GM12878 (cell line): ENCODE results near the gene PHF8. TPM values are rescaled to one million over a fixed set of nuclear protein-coding genes. Genes with fewer than 3 reads are reported as not detected.

ENCODE experiments used
- ATAC-seq: fragments of 200-7000 bp; cut with Tn5 transposase; 3 replicates; pipeline ENCODE4 v1.9.1; 2020; ENCODE audit warnings: mild to moderate bottlenecking, moderate library complexity
- BruUV-seq: library from RNA; stranded (reverse); fragments of 400-500 nt; replicated peaks from 2 replicates; lab custom pipeline; 2021; lab: Mats Ljungman, UMichigan
- CTCF ChIA-PET: fragments of 300-600 bp; sonication (Branson Sonifier 250); formaldehyde crosslinking; extraction: SDS; loops from one replicate; lab custom pipeline; 2021; ENCODE audit warnings: inconsistent platforms; lab: Yijun Ruan, JAX
- POLR2A ChIA-PET: fragments of 350-600 bp; formaldehyde crosslinking; extraction: SDS; loops from one replicate; lab custom pipeline; 2021; ENCODE audit warnings: inconsistent platforms; lab: Charles Lee
- RAD21 ChIA-PET: fragments of 300-600 bp; sonication (Branson Sonifier 250); formaldehyde crosslinking; loops from one replicate; lab custom pipeline; 2023; ENCODE audit warnings: antibody characterized with exemption; ENCODE audit not compliant: unreplicated experiment; lab: Charles Lee
- SMC1A ChIA-PET: fragments of 300-600 bp; sonication (Branson Sonifier 250); formaldehyde crosslinking; loops from one replicate; lab custom pipeline; 2023; ENCODE audit not compliant: unreplicated experiment, uncharacterized antibody; lab: Charles Lee
- DNase-seq: peaks from one replicate; pipeline ENCODE4 v3.0.0-alpha.2; 2011; ENCODE audit warnings: low read depth, low spot score
- FAIRE-seq: peaks from 3 replicates; lab custom pipeline; 2011; peaks lifted over from hg19 to GRCh38; lab: Jason Lieb, UNC
- H2AFZ ChIP-seq: 2 replicates; pipeline ENCODE4 v1.6.0; 2011; ENCODE audit warnings: low read depth, low read length, control low read depth; ENCODE audit not compliant: control insufficient read depth
- H3K27ac ChIP-seq: 2 replicates; pipeline ENCODE4 v1.5.1; 2011; ENCODE audit warnings: control low read depth; ENCODE audit not compliant: control insufficient read depth, insufficient read depth
- H3K27me3 ChIP-seq, 2 experiments: replicated peaks in 1 of 2; 2 replicates each; pipeline versions ENCODE4 v1.6.0 to v1.6.1; 2011; ENCODE audit warnings: low read length in 1 of 2; ENCODE audit not compliant: control insufficient read depth in 2 of 2, insufficient read depth in 2 of 2
- H3K36me3 ChIP-seq, 2 experiments: 2 replicates each; pipeline ENCODE4 v1.5.1; 2011; ENCODE audit warnings: low read length in 1 of 2; ENCODE audit not compliant: control insufficient read depth in 2 of 2, insufficient read depth in 2 of 2
- H3K4me1 ChIP-seq: 2 replicates; pipeline ENCODE4 v1.6.1; 2011; ENCODE audit warnings: mild to moderate bottlenecking, low read length, moderate library complexity, mixed read lengths; ENCODE audit not compliant: control insufficient read depth, insufficient read depth
- H3K4me2 ChIP-seq: 2 replicates; pipeline ENCODE4 v1.6.0; 2011; ENCODE audit warnings: control low read depth; ENCODE audit not compliant: control insufficient read depth, insufficient read depth
- H3K4me3 ChIP-seq: fragments of 200-600 bp; sonication (generic); 2 replicates; pipeline ENCODE4 v1.5.1; 2016
- H3K79me2 ChIP-seq: 2 replicates; pipeline ENCODE4 v1.6.0; 2011; ENCODE audit warnings: low read length; ENCODE audit not compliant: control insufficient read depth, insufficient read depth
- H3K9ac ChIP-seq: 2 replicates; pipeline ENCODE4 v1.8.0; 2011; ENCODE audit warnings: low read length, control low read depth, mixed read lengths; ENCODE audit not compliant: control insufficient read depth, insufficient read depth
- H3K9me3 ChIP-seq: replicated peaks from 3 replicates; pipeline ENCODE4 v1.5.1; 2011; ENCODE audit warnings: mild to moderate bottlenecking, low read length; ENCODE audit not compliant: control insufficient read depth, insufficient read depth
- H4K20me1 ChIP-seq: 2 replicates; pipeline ENCODE4 v1.6.0; 2011; ENCODE audit not compliant: control insufficient read depth, insufficient read depth
- GATAD2B ChIP-seq: fragments of 450-650 bp; conservative IDR thresholded peaks from 2 replicates; pipeline ENCODE4 v1.6.1; 2017; ENCODE audit warnings: low read depth, mild to moderate bottlenecking, moderate library complexity
- WGBS: methylation state at CpG from one replicate; pipeline ENCODE4 v1.1.6; 2016; ENCODE audit warnings: low lambda C conversion rate; ENCODE audit not compliant: insufficient replicate concordance, insufficient coverage; ENCODE audit errors: missing lambda C conversion rate; 5-methylcytosine and 5-hydroxymethylcytosine counted together
- in situ Hi-C: fragments of 300-500 bp; cut with MboI; formaldehyde crosslinking; loops from 9 replicates; pipeline ENCODE4 v1.14.3; 2018; ENCODE audit warnings: mixed read lengths
- intact Hi-C: fragments of 100-400 bp; cut with micrococcal nuclease; formaldehyde crosslinking; loops from one replicate; pipeline ENCODE4 v1.14.2; 2022; ENCODE audit not compliant: unreplicated experiment
- polyA plus RNA-seq, 11 experiments: library from polyadenylated mRNA; depleted of rRNA in 4 of 11; unstranded in 6 of 11; stranded (reverse) in 5 of 11; fragments of >200 nt; fragmentation: Nextera tagmentation in 4 of 11; fragmentation: Illumina TruSeq in 1 of 11; extraction: Ambion mirVana in 4 of 11; extraction: Trizol in 1 of 11; gene quantifications; 1 replicate in 1 of 11; 2 replicates in 10 of 11; pipeline versions ENCODE4 v1.2.1 to v1.2.3, GENCODE V29; 2011 to 2016; ENCODE audit warnings: inconsistent platforms in 2 of 11, missing spikeins in 2 of 11, low read depth in 1 of 11
- total RNA-seq, 4 experiments: library from RNA; depleted of rRNA in 3 of 4; stranded (reverse); fragments of >200 nt in 3 of 4; fragmentation: Illumina TruSeq in 1 of 4; extraction: Trizol in 1 of 4; gene quantifications; 2 replicates each; pipeline versions ENCODE4 v1.2.1 to v1.2.3, GENCODE V29; 2013 to 2021
- TF ChIP-seq, protein P1 (sequence below): IDR thresholded peaks from 2 replicates; pipeline ENCODE4 v1.6.1; 2012; ENCODE audit warnings: improper control_type of control experiment, low read depth, low read length; ENCODE audit not compliant: insufficient replicate concordance
- TF ChIP-seq, protein P2 (sequence below): fragments of 450-650 bp; IDR thresholded peaks from 2 replicates; pipeline ENCODE4 v1.6.1; 2017; ENCODE audit warnings: antibody characterized with exemption, mild to moderate bottlenecking, moderate library complexity
- TF ChIP-seq, protein P3 (sequence below): fragments of 450-650 bp; IDR thresholded peaks from 2 replicates; pipeline ENCODE4 v1.6.1; 2018; ENCODE audit warnings: borderline replicate concordance, mild to moderate bottlenecking; ENCODE audit not compliant: partially characterized antibody

Gene PHF8
- total and polyA plus RNA-seq, 10 of the 15 experiments (the other 5 are each of a cell fraction or from before 2014, with no cell fraction given) = 2.4 to 23.7 (median 12.7) TPM

DNA sequence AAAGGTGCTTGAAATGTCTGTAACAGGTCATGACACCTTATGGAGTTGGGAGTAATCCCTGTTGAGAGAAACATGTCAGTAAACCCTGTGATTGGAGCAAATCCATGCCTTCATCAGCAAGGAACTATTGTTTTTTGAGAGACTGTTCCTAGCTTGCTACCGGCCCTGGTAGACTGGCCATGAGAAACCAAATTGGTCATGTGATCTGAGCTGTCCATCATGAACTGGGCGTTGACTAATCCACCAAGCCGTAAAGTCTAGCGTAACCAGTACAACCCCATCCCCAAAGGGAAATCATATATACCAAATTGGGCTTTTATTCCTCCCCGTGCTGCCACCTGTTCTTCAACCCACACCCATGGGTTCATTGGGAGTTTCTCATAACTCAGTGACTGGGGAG, 143.7 kb downstream of the PHF8 start:
- Histone ChIP-seq H3K9ac (no peak overlapping the region), H3K36me3 (no peaks in the 10 kb centered on the region), H3K4me1 (no peaks in the 10 kb centered on the region), H2AFZ (no peak overlapping the region), H3K4me2 (no peak overlapping the region), H4K20me1 (no peaks in the 10 kb centered on the region), H3K27me3 (no peaks in the 10 kb centered on the region), H3K79me2 (no peaks in the 10 kb centered on the region), H3K27ac (no peak overlapping the region), H3K4me3 (no peak overlapping the region), H3K9me3 (no peaks in the 10 kb centered on the region)
- in situ Hi-C loops (no loop called here), intact Hi-C loops (no loop called here)
- no peak for DNase-seq
- ChIA-PET SMC1A (no interaction called here), CTCF (no interaction called here), POLR2A (no interaction called here), RAD21 (no interaction called here)
- 35% methylated on average over 5 of the region's 5 CpGs for WGBS
- no peak for ATAC-seq
- TF ChIP-seq, protein P1, sequence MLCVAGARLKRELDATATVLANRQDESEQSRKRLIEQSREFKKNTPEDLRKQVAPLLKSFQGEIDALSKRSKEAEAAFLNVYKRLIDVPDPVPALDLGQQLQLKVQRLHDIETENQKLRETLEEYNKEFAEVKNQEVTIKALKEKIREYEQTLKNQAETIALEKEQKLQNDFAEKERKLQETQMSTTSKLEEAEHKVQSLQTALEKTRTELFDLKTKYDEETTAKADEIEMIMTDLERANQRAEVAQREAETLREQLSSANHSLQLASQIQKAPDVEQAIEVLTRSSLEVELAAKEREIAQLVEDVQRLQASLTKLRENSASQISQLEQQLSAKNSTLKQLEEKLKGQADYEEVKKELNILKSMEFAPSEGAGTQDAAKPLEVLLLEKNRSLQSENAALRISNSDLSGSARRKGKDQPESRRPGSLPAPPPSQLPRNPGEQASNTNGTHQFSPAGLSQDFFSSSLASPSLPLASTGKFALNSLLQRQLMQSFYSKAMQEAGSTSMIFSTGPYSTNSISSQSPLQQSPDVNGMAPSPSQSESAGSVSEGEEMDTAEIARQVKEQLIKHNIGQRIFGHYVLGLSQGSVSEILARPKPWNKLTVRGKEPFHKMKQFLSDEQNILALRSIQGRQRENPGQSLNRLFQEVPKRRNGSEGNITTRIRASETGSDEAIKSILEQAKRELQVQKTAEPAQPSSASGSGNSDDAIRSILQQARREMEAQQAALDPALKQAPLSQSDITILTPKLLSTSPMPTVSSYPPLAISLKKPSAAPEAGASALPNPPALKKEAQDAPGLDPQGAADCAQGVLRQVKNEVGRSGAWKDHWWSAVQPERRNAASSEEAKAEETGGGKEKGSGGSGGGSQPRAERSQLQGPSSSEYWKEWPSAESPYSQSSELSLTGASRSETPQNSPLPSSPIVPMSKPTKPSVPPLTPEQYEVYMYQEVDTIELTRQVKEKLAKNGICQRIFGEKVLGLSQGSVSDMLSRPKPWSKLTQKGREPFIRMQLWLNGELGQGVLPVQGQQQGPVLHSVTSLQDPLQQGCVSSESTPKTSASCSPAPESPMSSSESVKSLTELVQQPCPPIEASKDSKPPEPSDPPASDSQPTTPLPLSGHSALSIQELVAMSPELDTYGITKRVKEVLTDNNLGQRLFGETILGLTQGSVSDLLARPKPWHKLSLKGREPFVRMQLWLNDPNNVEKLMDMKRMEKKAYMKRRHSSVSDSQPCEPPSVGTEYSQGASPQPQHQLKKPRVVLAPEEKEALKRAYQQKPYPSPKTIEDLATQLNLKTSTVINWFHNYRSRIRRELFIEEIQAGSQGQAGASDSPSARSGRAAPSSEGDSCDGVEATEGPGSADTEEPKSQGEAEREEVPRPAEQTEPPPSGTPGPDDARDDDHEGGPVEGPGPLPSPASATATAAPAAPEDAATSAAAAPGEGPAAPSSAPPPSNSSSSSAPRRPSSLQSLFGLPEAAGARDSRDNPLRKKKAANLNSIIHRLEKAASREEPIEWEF = no peak
- no peak for FAIRE-seq
- BruUV-seq = no TSS peak

DNA sequence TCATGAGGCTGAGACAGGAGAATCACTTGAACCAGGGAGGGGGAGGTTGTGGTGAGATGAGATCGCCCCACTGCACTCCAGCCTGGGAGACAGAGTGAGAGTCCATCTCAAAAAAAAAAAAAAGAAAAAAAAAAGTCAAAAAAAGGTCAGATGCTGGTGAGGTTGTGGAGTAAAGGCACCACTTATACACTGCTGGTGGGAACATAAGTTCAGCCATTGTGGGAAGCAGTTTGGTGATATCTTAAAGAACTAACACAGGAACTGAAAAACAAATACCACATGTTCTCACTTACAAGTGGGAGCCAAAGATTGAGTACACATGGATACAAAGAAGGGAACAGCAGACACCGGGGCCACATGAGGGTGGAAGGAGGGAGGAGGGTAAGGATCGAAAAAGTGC, 149.0 kb downstream of the PHF8 start:
- in situ Hi-C loops (no loop called here), intact Hi-C loops (no loop called here)
- FAIRE-seq = no peak
- Histone ChIP-seq H3K36me3 (no peaks in the 10 kb centered on the region), H3K4me1 (no peaks in the 10 kb centered on the region), H3K4me2 (no peak overlapping the region), H3K9me3 (no peaks in the 10 kb centered on the region; the same call in 2 of the 3 replicates), H3K27ac (no peak overlapping the region), H2AFZ (no peak overlapping the region), H3K4me3 (no peak overlapping the region), H3K9ac (no peak overlapping the region), H4K20me1 (no peaks in the 10 kb centered on the region), H3K27me3 (no peaks in the 10 kb centered on the region), H3K79me2 (no peaks in the 10 kb centered on the region)
- no peak for DNase-seq
- 44% methylated on average over 3 of the region's 3 CpGs for WGBS
- no TSS peak for BruUV-seq
- no peak for ATAC-seq
- SMC1A ChIA-PET = no interaction called here
- CTCF ChIA-PET = no interaction called here
- POLR2A ChIA-PET = no interaction called here
- RAD21 ChIA-PET = no interaction called here
- TF ChIP-seq, protein P2, sequence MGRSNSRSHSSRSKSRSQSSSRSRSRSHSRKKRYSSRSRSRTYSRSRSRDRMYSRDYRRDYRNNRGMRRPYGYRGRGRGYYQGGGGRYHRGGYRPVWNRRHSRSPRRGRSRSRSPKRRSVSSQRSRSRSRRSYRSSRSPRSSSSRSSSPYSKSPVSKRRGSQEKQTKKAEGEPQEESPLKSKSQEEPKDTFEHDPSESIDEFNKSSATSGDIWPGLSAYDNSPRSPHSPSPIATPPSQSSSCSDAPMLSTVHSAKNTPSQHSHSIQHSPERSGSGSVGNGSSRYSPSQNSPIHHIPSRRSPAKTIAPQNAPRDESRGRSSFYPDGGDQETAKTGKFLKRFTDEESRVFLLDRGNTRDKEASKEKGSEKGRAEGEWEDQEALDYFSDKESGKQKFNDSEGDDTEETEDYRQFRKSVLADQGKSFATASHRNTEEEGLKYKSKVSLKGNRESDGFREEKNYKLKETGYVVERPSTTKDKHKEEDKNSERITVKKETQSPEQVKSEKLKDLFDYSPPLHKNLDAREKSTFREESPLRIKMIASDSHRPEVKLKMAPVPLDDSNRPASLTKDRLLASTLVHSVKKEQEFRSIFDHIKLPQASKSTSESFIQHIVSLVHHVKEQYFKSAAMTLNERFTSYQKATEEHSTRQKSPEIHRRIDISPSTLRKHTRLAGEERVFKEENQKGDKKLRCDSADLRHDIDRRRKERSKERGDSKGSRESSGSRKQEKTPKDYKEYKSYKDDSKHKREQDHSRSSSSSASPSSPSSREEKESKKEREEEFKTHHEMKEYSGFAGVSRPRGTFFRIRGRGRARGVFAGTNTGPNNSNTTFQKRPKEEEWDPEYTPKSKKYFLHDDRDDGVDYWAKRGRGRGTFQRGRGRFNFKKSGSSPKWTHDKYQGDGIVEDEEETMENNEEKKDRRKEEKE = no peak
- TF ChIP-seq, protein P3, sequence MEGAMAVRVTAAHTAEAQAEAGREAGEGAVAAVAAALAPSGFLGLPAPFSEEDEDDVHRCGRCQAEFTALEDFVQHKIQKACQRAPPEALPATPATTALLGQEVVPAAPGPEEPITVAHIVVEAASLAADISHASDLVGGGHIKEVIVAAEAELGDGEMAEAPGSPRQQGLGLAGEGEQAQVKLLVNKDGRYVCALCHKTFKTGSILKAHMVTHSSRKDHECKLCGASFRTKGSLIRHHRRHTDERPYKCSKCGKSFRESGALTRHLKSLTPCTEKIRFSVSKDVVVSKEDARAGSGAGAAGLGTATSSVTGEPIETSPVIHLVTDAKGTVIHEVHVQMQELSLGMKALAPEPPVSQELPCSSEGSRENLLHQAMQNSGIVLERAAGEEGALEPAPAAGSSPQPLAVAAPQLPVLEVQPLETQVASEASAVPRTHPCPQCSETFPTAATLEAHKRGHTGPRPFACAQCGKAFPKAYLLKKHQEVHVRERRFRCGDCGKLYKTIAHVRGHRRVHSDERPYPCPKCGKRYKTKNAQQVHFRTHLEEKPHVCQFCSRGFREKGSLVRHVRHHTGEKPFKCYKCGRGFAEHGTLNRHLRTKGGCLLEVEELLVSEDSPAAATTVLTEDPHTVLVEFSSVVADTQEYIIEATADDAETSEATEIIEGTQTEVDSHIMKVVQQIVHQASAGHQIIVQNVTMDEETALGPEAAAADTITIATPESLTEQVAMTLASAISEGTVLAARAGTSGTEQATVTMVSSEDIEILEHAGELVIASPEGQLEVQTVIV = no peak
- TF ChIP-seq GATAD2B = no peak
